Measurements from ENCODE around the gene NQO2.

DNA sequence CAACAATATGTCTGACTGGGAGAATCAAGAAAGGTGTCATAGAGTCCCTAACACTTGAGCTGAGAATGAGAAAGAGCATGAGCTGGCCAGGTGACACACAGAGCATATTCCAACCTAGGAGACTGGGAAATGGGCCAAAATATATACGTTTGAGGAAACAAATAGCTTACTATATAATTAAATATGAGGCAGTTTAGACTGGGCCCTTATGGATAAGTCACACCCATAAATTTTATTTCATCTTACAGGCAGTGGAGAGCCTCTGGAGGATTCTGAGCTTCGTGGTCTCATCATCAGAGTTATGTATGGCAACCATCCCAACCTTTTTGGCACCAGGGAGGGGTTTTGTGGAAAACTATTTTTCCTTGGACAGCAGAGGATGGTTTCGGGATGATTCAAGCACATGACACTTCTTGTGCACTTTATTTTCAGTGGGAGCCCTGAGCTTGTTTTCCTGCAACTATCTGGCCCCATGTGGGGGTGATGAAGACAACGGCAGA is 12.9 kb upstream of the NQO2 start:
- TF ChIP-seq SIN3A (IDR thresholded peaks at IDR 0.05; ENCODE audit: borderline replicate concordance, insufficient read depth, low read depth, low read length) = no peak
- TF ChIP-seq, protein P1, sequence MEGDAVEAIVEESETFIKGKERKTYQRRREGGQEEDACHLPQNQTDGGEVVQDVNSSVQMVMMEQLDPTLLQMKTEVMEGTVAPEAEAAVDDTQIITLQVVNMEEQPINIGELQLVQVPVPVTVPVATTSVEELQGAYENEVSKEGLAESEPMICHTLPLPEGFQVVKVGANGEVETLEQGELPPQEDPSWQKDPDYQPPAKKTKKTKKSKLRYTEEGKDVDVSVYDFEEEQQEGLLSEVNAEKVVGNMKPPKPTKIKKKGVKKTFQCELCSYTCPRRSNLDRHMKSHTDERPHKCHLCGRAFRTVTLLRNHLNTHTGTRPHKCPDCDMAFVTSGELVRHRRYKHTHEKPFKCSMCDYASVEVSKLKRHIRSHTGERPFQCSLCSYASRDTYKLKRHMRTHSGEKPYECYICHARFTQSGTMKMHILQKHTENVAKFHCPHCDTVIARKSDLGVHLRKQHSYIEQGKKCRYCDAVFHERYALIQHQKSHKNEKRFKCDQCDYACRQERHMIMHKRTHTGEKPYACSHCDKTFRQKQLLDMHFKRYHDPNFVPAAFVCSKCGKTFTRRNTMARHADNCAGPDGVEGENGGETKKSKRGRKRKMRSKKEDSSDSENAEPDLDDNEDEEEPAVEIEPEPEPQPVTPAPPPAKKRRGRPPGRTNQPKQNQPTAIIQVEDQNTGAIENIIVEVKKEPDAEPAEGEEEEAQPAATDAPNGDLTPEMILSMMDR (IDR thresholded peaks at IDR 0.05) = no peak

Data from Panc1 (cell line).